ENCODE data around the gene PKMYT1.

- TF ChIP-seq GATA2 (IDR thresholded peaks at IDR 0.05; ENCODE audit: low read depth, low read length) (no peak), GATA3 (IDR thresholded peaks at IDR 0.05; ENCODE audit: low read depth, low read length) (no peak)
These were observed 42.0 kb upstream of the PKMYT1 start for GRCh38 chr16:3022208-3022683.
